ENCODE data around the gene SLC25A38. TPM values are rescaled to one million over a fixed set of nuclear protein-coding genes. Genes with fewer than 3 reads are reported as not detected.

SLC25A38 gene
- total and polyA plus RNA-seq, 11 donors, result 13.6 to 34.8 (median 20.9) TPM

- H3K27ac ChIP-seq, result no peak overlapping the region
- 88 to 96% (median 91%) methylated on average over 5 of the region's 5 CpGs for WGBS, 4 donors
- H3K27me3 ChIP-seq, result peaks cover 0 to 13% (median 0%) of the 10 kb centered on the region in 9 donors
- intact Hi-C loops (cut with DNase I), result loop anchor here in 5 of 10 donors (10.0 kb wide), 4 partner anchors 85 to 275 kb away; partner anchors contain the start of genes GORASP1 (in 2 of the 5) and TTC21A (in 2 of the 5)
- DNase-seq, result no peak
- no peak overlapping the region for H3K4me3 ChIP-seq
- no peak for TF ChIP-seq POLR2A (IDR thresholded peaks at IDR 0.05)
- TF ChIP-seq CTCF (IDR thresholded peaks at IDR 0.05), result no peak
- H3K36me3 ChIP-seq, result no peaks in the 10 kb centered on the region
- H3K9me3 ChIP-seq, result no peaks in the 10 kb centered on the region
- H3K4me1 ChIP-seq, result peaks cover 0 to 16% (median 5%) of the 10 kb centered on the region in 12 donors
- ATAC-seq, result no peak
Observed at GRCh38 chr3:39379778-39380155, 3.4 kb upstream of the SLC25A38 start.

GRCh38 chr3:39381432-39381831 lies 1.7 kb upstream of the SLC25A38 start:
- Histone ChIP-seq H3K36me3 (no peaks in the 10 kb centered on the region), H3K4me3 (no peak overlapping the region), H3K4me1 (peaks cover 0 to 29% (median 15%) of the 10 kb centered on the region in 12 donors), H3K9me3 (no peaks in the 10 kb centered on the region), H3K27ac (no peak overlapping the region), H3K27me3 (peaks cover 0 to 8% (median 0%) of the 10 kb centered on the region in 9 donors)
- ATAC-seq, result no peak
- TF ChIP-seq POLR2A (IDR thresholded peaks at IDR 0.05), result no peak
- no peak for TF ChIP-seq CTCF (IDR thresholded peaks at IDR 0.05)
- intact Hi-C loops (cut with DNase I), result loop anchor here in 4 of 10 donors (10.0 kb wide), 3 partner anchors 197 to 277 kb away; partner anchors contain the start of genes GORASP1 (in 2 of the 4) and TTC21A (in 2 of the 4)
- WGBS, 4 donors, result 97 to 99% (median 97%) methylated on average over 3 of the region's 3 CpGs
- DNase-seq, result no peak

GRCh38 chr3:39383881-39384664 lies 903 bp downstream of the SLC25A38 start:
- Histone ChIP-seq H3K9me3 (no peaks in the 10 kb centered on the region), H3K27me3 (no peaks in the 10 kb centered on the region), H3K4me3 (peak overlapping the region; percentile 67 to 96 (median 80)), H3K27ac (peak overlapping the region; percentile 51 to 97 (median 90)), H3K4me1 (peaks cover 0 to 50% (median 21%) of the 10 kb centered on the region in 12 donors), H3K36me3 (peaks cover 0 to 1% (median 0%) of the 10 kb centered on the region in 9 donors)
- DNase-seq (peak; percentile 95 to 98 (median 97)), ATAC-seq (peak; percentile 91 to 98 (median 96))
- WGBS, 4 donors, result 1 to 3% (median 1%) methylated on average over 35 to 66 of the region's 66 CpGs
- intact Hi-C loops (cut with DNase I), result loop anchor here in 4 of 10 donors (2.0 to 10.0 kb wide), 4 partner anchors 23 to 279 kb away; partner anchors contain the start of genes GORASP1 (in 2 of the 4), TTC21A (in 2 of the 4) and RPSA (in 1 of the 4)
- TF ChIP-seq POLR2A (IDR thresholded peaks at IDR 0.05) (peak; percentile 85 to 94), CTCF (IDR thresholded peaks at IDR 0.05) (peak in 9 of 12 donors; percentile 8 to 50 (median 20))

GRCh38 chr3:39384665-39385000 lies 1.5 kb downstream of the SLC25A38 start:
- H3K4me1 ChIP-seq, result peaks cover 0 to 54% (median 21%) of the 10 kb centered on the region in 12 donors
- H3K9me3 ChIP-seq, result no peaks in the 10 kb centered on the region
- 65 to 74% (median 72%) methylated on average over 14 of the region's 14 CpGs for WGBS, 4 donors
- DNase-seq (no peak), ATAC-seq (no peak)
- no peaks in the 10 kb centered on the region for H3K27me3 ChIP-seq
- peaks cover 0 to 4% (median 3%) of the 10 kb centered on the region in 9 donors for H3K36me3 ChIP-seq
- TF ChIP-seq POLR2A (IDR thresholded peaks at IDR 0.05) (no peak), CTCF (IDR thresholded peaks at IDR 0.05) (no peak)
- H3K4me3 ChIP-seq, result peak overlapping the region in 10 of 12 donors; percentile 67 to 96 (median 80)
- intact Hi-C loops (cut with DNase I), result loop anchor here in 4 of 10 donors (2.0 to 10.0 kb wide), 4 partner anchors 22 to 280 kb away; partner anchors contain the start of genes GORASP1 (in 2 of the 4), TTC21A (in 2 of the 4) and RPSA (in 1 of the 4)
- peak overlapping the region in 9 of 12 donors; percentile 37 to 97 (median 92) for H3K27ac ChIP-seq
